ENCODE data around the gene USH2A. TPM values are rescaled to one million over a fixed set of nuclear protein-coding genes. Genes with fewer than 3 reads are reported as not detected.
A peak's percentile ranks its signal among the peaks of the same experiment; 100 is the strongest.

USH2A gene
- total RNA-seq, 2 donors from 2014 or later, result 0.62 to 3.1 TPM

DNA sequence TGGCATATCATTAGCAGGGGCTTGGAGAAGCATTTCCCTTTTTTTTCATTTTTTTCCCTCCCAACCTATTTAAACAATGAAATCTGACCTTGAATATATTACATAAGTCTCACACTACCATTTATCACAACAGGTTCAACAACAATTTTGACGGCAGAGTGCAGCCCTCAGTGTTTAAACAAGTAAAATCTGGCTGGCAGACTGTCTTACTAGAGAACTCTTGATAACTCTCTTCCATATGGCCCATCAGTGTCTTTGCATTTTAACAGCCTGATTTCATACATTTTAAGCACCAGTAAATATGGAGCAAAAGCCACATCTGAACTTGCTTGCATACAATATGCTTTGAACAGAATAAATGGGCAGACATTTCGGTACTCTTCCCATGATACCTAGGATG, 643.1 kb downstream of the USH2A start:
- Histone ChIP-seq H3K27ac (ENCODE audit: low read depth, low read length) (no peak overlapping the region), H3K9me3 (ENCODE audit: control insufficient read depth, low read length) (no peaks in the 10 kb centered on the region), H3K4me3 (ENCODE audit: low read length) (no peak overlapping the region), H3K4me1 (ENCODE audit: control insufficient read depth, insufficient read depth, low read length) (peaks cover 7% of the 10 kb centered on the region), H3K27me3 (ENCODE audit: control insufficient read depth, insufficient read depth, low read length, poor library complexity, severe bottlenecking) (no peaks in the 10 kb centered on the region), H3K36me3 (ENCODE audit: control insufficient read depth, insufficient read depth, low read length) (no peaks in the 10 kb centered on the region), H3K9ac (ENCODE audit: extremely low read depth, low read length, poor library complexity, severe bottlenecking) (no peak overlapping the region)
- Mint-ChIP-seq H3K27ac (no peak overlapping the region), H3K9me3 (no peaks in the 10 kb centered on the region), H3K27me3 (ENCODE audit: insufficient read depth) (no peaks in the 10 kb centered on the region), H3K4me3 (no peak overlapping the region), H3K36me3 (ENCODE audit: low read depth) (no peaks in the 10 kb centered on the region), H3K4me1 (peaks cover 15% of the 10 kb centered on the region)
- 89 to 94% methylated on average over 2 of the region's 2 CpGs for WGBS, 2 experiments (ENCODE audit: insufficient coverage in 1 of 2, insufficient read length in 1 of 2)
- no peak for DNase-seq
- TF ChIP-seq, protein P1, sequence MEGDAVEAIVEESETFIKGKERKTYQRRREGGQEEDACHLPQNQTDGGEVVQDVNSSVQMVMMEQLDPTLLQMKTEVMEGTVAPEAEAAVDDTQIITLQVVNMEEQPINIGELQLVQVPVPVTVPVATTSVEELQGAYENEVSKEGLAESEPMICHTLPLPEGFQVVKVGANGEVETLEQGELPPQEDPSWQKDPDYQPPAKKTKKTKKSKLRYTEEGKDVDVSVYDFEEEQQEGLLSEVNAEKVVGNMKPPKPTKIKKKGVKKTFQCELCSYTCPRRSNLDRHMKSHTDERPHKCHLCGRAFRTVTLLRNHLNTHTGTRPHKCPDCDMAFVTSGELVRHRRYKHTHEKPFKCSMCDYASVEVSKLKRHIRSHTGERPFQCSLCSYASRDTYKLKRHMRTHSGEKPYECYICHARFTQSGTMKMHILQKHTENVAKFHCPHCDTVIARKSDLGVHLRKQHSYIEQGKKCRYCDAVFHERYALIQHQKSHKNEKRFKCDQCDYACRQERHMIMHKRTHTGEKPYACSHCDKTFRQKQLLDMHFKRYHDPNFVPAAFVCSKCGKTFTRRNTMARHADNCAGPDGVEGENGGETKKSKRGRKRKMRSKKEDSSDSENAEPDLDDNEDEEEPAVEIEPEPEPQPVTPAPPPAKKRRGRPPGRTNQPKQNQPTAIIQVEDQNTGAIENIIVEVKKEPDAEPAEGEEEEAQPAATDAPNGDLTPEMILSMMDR (conservative IDR thresholded peaks at IDR 0.05), result no peak

GRCh38 chr1:215779729-215780128, 643.5 kb downstream of the USH2A start:
- Mint-ChIP-seq H3K4me3 (no peak overlapping the region), H3K27me3 (ENCODE audit: insufficient read depth) (no peaks in the 10 kb centered on the region), H3K9me3 (no peaks in the 10 kb centered on the region), H3K27ac (no peak overlapping the region), H3K4me1 (peaks cover 19% of the 10 kb centered on the region), H3K36me3 (ENCODE audit: low read depth) (no peaks in the 10 kb centered on the region)
- no peaks in the 10 kb centered on the region for H3K36me3 ChIP-seq (ENCODE audit: control insufficient read depth, insufficient read depth, low read length)
- WGBS, 2 experiments (ENCODE audit: insufficient coverage in 1 of 2, insufficient read length in 1 of 2), result 90 to 93% methylated on average over 7 of the region's 7 CpGs
- no peaks in the 10 kb centered on the region for H3K27me3 ChIP-seq (ENCODE audit: control insufficient read depth, insufficient read depth, low read length, poor library complexity, severe bottlenecking)
- no peak overlapping the region for H3K9ac ChIP-seq (ENCODE audit: extremely low read depth, low read length, poor library complexity, severe bottlenecking)
- peaks cover 7% of the 10 kb centered on the region for H3K4me1 ChIP-seq (ENCODE audit: control insufficient read depth, insufficient read depth, low read length)
- DNase-seq, result no peak
- no peak overlapping the region for H3K4me3 ChIP-seq (ENCODE audit: low read length)
- no peak overlapping the region for H3K27ac ChIP-seq (ENCODE audit: low read depth, low read length)
- H3K9me3 ChIP-seq (ENCODE audit: control insufficient read depth, low read length), result no peaks in the 10 kb centered on the region
- TF ChIP-seq, protein P1 (conservative IDR thresholded peaks at IDR 0.05), result no peak

GRCh38 chr1:215777370-215777925, 645.8 kb downstream of the USH2A start:
- no peak for DNase-seq
- Mint-ChIP-seq H3K36me3 (ENCODE audit: low read depth) (no peaks in the 10 kb centered on the region), H3K27ac (peak overlapping the region; percentile 37), H3K27me3 (ENCODE audit: insufficient read depth) (no peaks in the 10 kb centered on the region), H3K4me1 (peaks cover 22% of the 10 kb centered on the region), H3K4me3 (no peak overlapping the region), H3K9me3 (no peaks in the 10 kb centered on the region)
- Histone ChIP-seq H3K9me3 (ENCODE audit: control insufficient read depth, low read length) (no peaks in the 10 kb centered on the region), H3K27me3 (ENCODE audit: control insufficient read depth, insufficient read depth, low read length, poor library complexity, severe bottlenecking) (no peaks in the 10 kb centered on the region), H3K9ac (ENCODE audit: extremely low read depth, low read length, poor library complexity, severe bottlenecking) (no peak overlapping the region), H3K36me3 (ENCODE audit: control insufficient read depth, insufficient read depth, low read length) (no peaks in the 10 kb centered on the region), H3K4me3 (ENCODE audit: low read length) (no peak overlapping the region), H3K27ac (ENCODE audit: low read depth, low read length) (no peak overlapping the region), H3K4me1 (ENCODE audit: control insufficient read depth, insufficient read depth, low read length) (peaks cover 7% of the 10 kb centered on the region)
- 86 to 95% methylated on average over 1 to 4 of the region's 5 CpGs for WGBS, 2 experiments (ENCODE audit: insufficient coverage in 1 of 2, insufficient read length in 1 of 2)
- TF ChIP-seq, protein P1 (conservative IDR thresholded peaks at IDR 0.05), result no peak

All from endodermal cell (in vitro differentiated cells).